Stimulated activated CD8-positive, alpha-beta memory T cell treated with anti-CD3 and anti-CD28 coated beads, Interleukin-12 subunit alpha, Interleukin-12 subunit beta, amount 100 ng/mL, for 1 hour (primary cell): Measurements from ENCODE around the gene LCE2A.

Experiments
- DNase-seq: peaks from one replicate; pipeline ENCODE4 v3.0.0-alpha.2; 2020; ENCODE audit warnings: low read depth

The LCE2A gene

GRCh38 chr1:152743371-152744145, 45.4 kb downstream of the LCE2A start:
- DNase-seq, result no peak

GRCh38 chr1:152745289-152745704, 47.2 kb downstream of the LCE2A start:
- no peak for DNase-seq

- DNase-seq, result no peak
These were observed 47.8 kb downstream of the LCE2A start for GRCh38 chr1:152745765-152746444.

GRCh38 chr1:152747831-152748230, 49.7 kb downstream of the LCE2A start:
- no peak for DNase-seq
